ENCODE data around the gene MATN4. TPM values are rescaled to one million over a fixed set of nuclear protein-coding genes. Genes with fewer than 3 reads are reported as not detected.

The MATN4 gene
- total and polyA plus RNA-seq, 2 of the 4 experiments (the other 2 are of a cell fraction), result 0.12 TPM; not detected in 1

DNA sequence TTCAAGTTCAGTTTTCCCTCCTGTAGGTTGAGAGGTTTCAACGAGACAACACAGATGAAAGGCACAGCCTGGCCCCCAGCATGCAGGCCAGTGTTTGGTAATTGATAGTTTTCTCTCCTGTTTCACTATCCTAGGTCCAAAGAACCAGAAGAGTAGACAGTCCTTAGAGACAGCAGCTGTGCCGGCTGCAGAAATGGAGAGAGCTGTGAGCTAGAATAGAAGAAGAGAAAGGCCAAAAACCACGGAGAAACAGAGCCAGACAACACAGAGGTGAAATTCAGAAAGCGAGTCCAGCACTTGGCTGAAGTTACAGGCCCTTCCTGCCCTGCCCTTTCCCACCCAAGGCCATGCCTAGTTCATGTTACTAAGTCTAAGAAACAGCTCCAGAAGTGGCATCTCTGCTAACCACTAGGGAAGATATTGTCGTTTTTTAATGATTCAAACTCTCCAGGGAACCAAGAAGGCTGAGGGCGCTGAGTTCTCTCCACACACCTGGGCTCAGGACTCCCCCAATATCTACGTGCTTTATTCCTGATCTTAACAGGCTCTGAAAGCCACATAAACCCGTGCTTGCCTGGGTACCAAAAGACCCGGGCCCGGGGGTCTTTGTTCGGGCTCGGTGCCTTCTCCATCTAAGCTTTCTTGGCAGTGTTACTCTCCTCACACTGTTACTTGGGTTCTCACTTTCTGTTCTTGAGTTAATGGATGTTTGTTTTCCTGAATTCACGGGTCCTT, 18.0 kb downstream of the MATN4 start:
- Histone ChIP-seq H4K91ac (ENCODE audit: insufficient read depth, low read depth, low read length) (no peak overlapping the region), H2BK120ac (ENCODE audit: low read depth, low read length) (no peak overlapping the region), H2AK9ac (replicated peaks; ENCODE audit: low read depth, low read length, poor library complexity) (no peak overlapping the region), H3K27me3 (ENCODE audit: control insufficient read depth, insufficient read depth, low read length) (peaks cover 28% of the 10 kb centered on the region), H3K27ac (ENCODE audit: insufficient read depth, low read length) (no peak overlapping the region), H4K5ac (ENCODE audit: low read depth, low read length) (no peak overlapping the region), H3K56ac (ENCODE audit: extremely low read depth, insufficient read depth, low read length) (no peak overlapping the region), H3K18ac (ENCODE audit: low read depth, low read length) (no peak overlapping the region), H3K9me1 (ENCODE audit: insufficient read depth, low read length) (no peaks in the 10 kb centered on the region), H3K14ac (replicated peaks; ENCODE audit: low read depth, low read length) (no peak overlapping the region), H3K4ac (ENCODE audit: low read depth, low read length) (no peak overlapping the region), H2AFZ (replicated peaks; ENCODE audit: low read length, poor library complexity) (no peak overlapping the region), H2BK15ac (ENCODE audit: low read depth, low read length) (no peak overlapping the region), H3K23ac (ENCODE audit: low read depth, low read length) (no peak overlapping the region), H3K4me1 (ENCODE audit: control insufficient read depth, insufficient read depth, low read length) (no peaks in the 10 kb centered on the region), H3K4me3 (ENCODE audit: insufficient read depth, low read depth, low read length) (no peak overlapping the region), H3K79me1 (ENCODE audit: low read depth in 1 of 2, low read length in 2 of 2) (no peaks in the 10 kb centered on the region), H4K20me1 (ENCODE audit: insufficient read depth, low read length) (no peaks in the 10 kb centered on the region), H2BK5ac (ENCODE audit: low read depth, low read length, poor library complexity, severe bottlenecking) (no peak overlapping the region), H3K4me2 (ENCODE audit: low read depth, low read length) (no peak overlapping the region), H3K9ac (ENCODE audit: low read depth, low read length) (no peak overlapping the region), H4K8ac (ENCODE audit: low read depth in 2 of 2, low read length in 2 of 2) (no peak overlapping the region), H2AK5ac (ENCODE audit: low read depth, low read length) (no peak overlapping the region), H3K9me3 (ENCODE audit: control insufficient read depth, insufficient read depth, low read length) (no peaks in the 10 kb centered on the region; the same call in 1 of the 2 replicates), H3K36me3 (ENCODE audit: control insufficient read depth, insufficient read depth, low read length) (no peaks in the 10 kb centered on the region), H2BK20ac (ENCODE audit: low read depth, low read length) (no peak overlapping the region)
- ATAC-seq (ENCODE audit: low read depth), result no peak
- dilution Hi-C loops (cut with HindIII; ENCODE audit: low sequenced_read_pairs, unreplicated experiment), result no loop called here
- POLR2A ChIA-PET (ENCODE audit: unreplicated experiment), result no interaction called here
- CTCF ChIA-PET, result interaction anchor here (0.5 to 3.1 kb wide), 8 partner anchors 9 to 604 kb away, joined by 3 to 19 read pairs (median 3); no protein-coding TSS in a partner anchor
- in situ Hi-C loops (cut with MboI; ENCODE audit: low sequenced_read_pairs), result loop anchor here (10.0 to 25.0 kb wide), 2 partner anchors 178 to 275 kb away; partner anchors contain the start of genes KCNS1, WFDC12 and WFDC5
- BruUV-seq (replicated peaks), result no TSS peak
- TF ChIP-seq MXI1 (IDR thresholded peaks at IDR 0.05; ENCODE audit: borderline replicate concordance, low read depth, low read length), result no peak
- TF ChIP-seq POLR2A (IDR thresholded peaks at IDR 0.05; ENCODE audit: low read depth, low read length), result no peak
- no peak for TF ChIP-seq CTCF (conservative IDR thresholded peaks at IDR 0.05; ENCODE audit: low read depth, low read length)
- no peak for TF ChIP-seq FOS (IDR thresholded peaks at IDR 0.05; ENCODE audit: low read depth, low read length)
- TF ChIP-seq, protein P1, sequence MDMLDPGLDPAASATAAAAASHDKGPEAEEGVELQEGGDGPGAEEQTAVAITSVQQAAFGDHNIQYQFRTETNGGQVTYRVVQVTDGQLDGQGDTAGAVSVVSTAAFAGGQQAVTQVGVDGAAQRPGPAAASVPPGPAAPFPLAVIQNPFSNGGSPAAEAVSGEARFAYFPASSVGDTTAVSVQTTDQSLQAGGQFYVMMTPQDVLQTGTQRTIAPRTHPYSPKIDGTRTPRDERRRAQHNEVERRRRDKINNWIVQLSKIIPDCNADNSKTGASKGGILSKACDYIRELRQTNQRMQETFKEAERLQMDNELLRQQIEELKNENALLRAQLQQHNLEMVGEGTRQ (IDR thresholded peaks at IDR 0.05; ENCODE audit: low read depth, low read length), result no peak
- no peak for TF ChIP-seq SMC3 (IDR thresholded peaks at IDR 0.05; ENCODE audit: low read depth, low read length)
- no peak for TF ChIP-seq RAD21 (IDR thresholded peaks at IDR 0.05; ENCODE audit: low read length)
- no peak for TF ChIP-seq ELK1 (IDR thresholded peaks at IDR 0.05; ENCODE audit: borderline replicate concordance, low read depth, low read length)
- TF ChIP-seq NFE2L2 (IDR thresholded peaks at IDR 0.05; ENCODE audit: low read depth, low read length), result no peak
- TF ChIP-seq CEBPB (IDR thresholded peaks at IDR 0.05; ENCODE audit: low read depth, low read length), result no peak
- TF ChIP-seq BHLHE40 (IDR thresholded peaks at IDR 0.05; ENCODE audit: low read depth, low read length), result no peak
- no peak for TF ChIP-seq MAZ (IDR thresholded peaks at IDR 0.05; ENCODE audit: borderline replicate concordance, low read depth, low read length)
- TF ChIP-seq MAFK (IDR thresholded peaks at IDR 0.05; ENCODE audit: low read depth, low read length), result no peak
- no peak for TF ChIP-seq RCOR1 (IDR thresholded peaks at IDR 0.05; ENCODE audit: insufficient replicate concordance, low read length)
- no peak for DNase-seq
- intact Hi-C loops (cut with micrococcal nuclease), result loop anchor here (1.0 to 5.0 kb wide), 3 partner anchors 193 to 543 kb away; partner anchors contain the start of gene KCNK15
- WGBS, 2 experiments (ENCODE audit: extremely low coverage in 2 of 2, insufficient read length in 1 of 2), result 72% methylated on average over 3 of the region's 13 CpGs; no CpG with 5 or more reads in 1 of the 2 experiments

Data from IMR-90 (cell line).